ENCODE measurements around the gene MADD.

- TF ChIP-seq FOS (IDR thresholded peaks at IDR 0.05; ENCODE audit: borderline replicate concordance, insufficient read depth, low read length) (no peak), MAX (IDR thresholded peaks at IDR 0.05; ENCODE audit: insufficient read depth, insufficient read length) (no peak), POLR2AphosphoS5 (IDR thresholded peaks at IDR 0.05; ENCODE audit: insufficient read depth, low read depth, low read length) (no peak), CTCF (IDR thresholded peaks at IDR 0.05; ENCODE audit: extremely low read depth in 1 of 2, insufficient read depth in 1 of 2, low read depth in 1 of 2, low read length in 2 of 2) (no peak), POLR2A (IDR thresholded peaks at IDR 0.05; ENCODE audit: low read depth, low read length) (no peak), JUN (IDR thresholded peaks at IDR 0.05; ENCODE audit: borderline replicate concordance, insufficient read depth, insufficient read length, low read depth) (no peak)
Measured at GRCh38 chr11:47377571-47378009, 107.7 kb downstream of the MADD start.

All from endothelial cell of umbilical vein (primary cell).